Liver (tissue), 3 donors: ENCODE measurements around the gene PCDH9.

ENCODE experiments used
- CTCF ChIP-seq: fragments of 150-350 bp; IDR thresholded peaks from 2 replicates; pipeline ENCODE4 v1.5.1; 2017; ENCODE audit warnings: improper control_type of control experiment, low read depth, low read length; ENCODE audit not compliant: missing input control
- EGR1 ChIP-seq, 2 donors: IDR thresholded peaks; 2 replicates each; pipeline ENCODE4 v1.6.1; 2016 to 2018; ENCODE audit warnings: antibody characterized with exemption in 2 of 2, low read depth in 2 of 2
- FOXA1 ChIP-seq: IDR thresholded peaks from 2 replicates; pipeline ENCODE4 v1.6.1; 2016; ENCODE audit warnings: antibody characterized with exemption
- HNF4A ChIP-seq, 2 donors: conservative IDR thresholded peaks; 2 replicates each; pipeline ENCODE4 v1.6.1; 2016; ENCODE audit warnings: antibody characterized with exemption in 2 of 2, mild to moderate bottlenecking in 2 of 2
- JUND ChIP-seq, 2 donors: IDR thresholded peaks; 2 replicates each; pipeline ENCODE4 v1.6.1; 2016; ENCODE audit warnings: antibody characterized with exemption in 2 of 2
- MAX ChIP-seq: IDR thresholded peaks from 2 replicates; pipeline ENCODE4 v1.6.1; 2016; ENCODE audit warnings: antibody characterized with exemption
- RAD21 ChIP-seq, 2 donors: IDR thresholded peaks; 2 replicates each; pipeline ENCODE4 v1.6.1; 2016; ENCODE audit warnings: antibody characterized with exemption in 2 of 2, mild to moderate bottlenecking in 2 of 2
- REST ChIP-seq: IDR thresholded peaks from 2 replicates; pipeline ENCODE4 v1.6.1; 2016; ENCODE audit warnings: antibody characterized with exemption, mild to moderate bottlenecking
- RXRA ChIP-seq, 2 donors: IDR thresholded peaks; 2 replicates each; pipeline ENCODE4 v1.6.1; 2017 to 2018; ENCODE audit warnings: antibody characterized with exemption in 2 of 2, mild to moderate bottlenecking in 1 of 2
- SP1 ChIP-seq: IDR thresholded peaks from 2 replicates; pipeline ENCODE4 v1.6.1; 2018; ENCODE audit warnings: antibody characterized with exemption, mild to moderate bottlenecking
- TAF1 ChIP-seq: conservative IDR thresholded peaks from 2 replicates; pipeline ENCODE4 v1.6.1; 2016; ENCODE audit warnings: antibody characterized with exemption, mild to moderate bottlenecking
- YY1 ChIP-seq: IDR thresholded peaks from 2 replicates; pipeline ENCODE4 v1.6.1; 2016; ENCODE audit warnings: antibody characterized with exemption, mild to moderate bottlenecking
- TF ChIP-seq, protein P1 (sequence below): IDR thresholded peaks from 2 replicates; pipeline ENCODE4 v1.6.1; 2016; ENCODE audit warnings: antibody characterized with exemption
- donor health status: healthy.
- donor health status: healthy.

GRCh38 chr13:67075239-67075638, 154.9 kb downstream of the PCDH9 start:
- peak; percentile 34 for TF ChIP-seq CTCF
- TF ChIP-seq RAD21 (IDR thresholded peaks at IDR 0.05), result peak; percentile 62 to 84
- TF ChIP-seq REST, result no peak
- no peak for TF ChIP-seq EGR1 (IDR thresholded peaks at IDR 0.05; ENCODE audit: low read depth in 2 of 2)
- no peak for TF ChIP-seq JUND (IDR thresholded peaks at IDR 0.05)
- TF ChIP-seq YY1, result no peak
- no peak for TF ChIP-seq MAX
- TF ChIP-seq TAF1, result no peak
- TF ChIP-seq SP1, result no peak
- TF ChIP-seq HNF4A (conservative IDR thresholded peaks at IDR 0.05), result no peak
- TF ChIP-seq, protein P1, sequence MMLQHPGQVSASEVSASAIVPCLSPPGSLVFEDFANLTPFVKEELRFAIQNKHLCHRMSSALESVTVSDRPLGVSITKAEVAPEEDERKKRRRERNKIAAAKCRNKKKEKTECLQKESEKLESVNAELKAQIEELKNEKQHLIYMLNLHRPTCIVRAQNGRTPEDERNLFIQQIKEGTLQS, result no peak
- TF ChIP-seq RXRA (IDR thresholded peaks at IDR 0.05), result no peak
- no peak for TF ChIP-seq FOXA1
